CD4-positive, alpha-beta memory T cell (primary cell): ENCODE data around the gene HSPA1B. TPM values are rescaled to one million over a fixed set of nuclear protein-coding genes. Genes with fewer than 3 reads are reported as not detected.
A peak's percentile ranks its signal among the peaks of the same experiment; 100 is the strongest.
"Not testable (repeated sequence)": the region's sequence is repeated elsewhere in the genome, so short reads cannot be mapped to it uniquely, and the experiment has no call there.

Experiments used
- CTCF ChIA-PET: fragments of 350-600 bp; sonication (Branson Sonifier 250); formaldehyde crosslinking; loops from one replicate; lab custom pipeline; 2021; ENCODE audit warnings: inconsistent platforms; ENCODE audit not compliant: partially characterized antibody; lab: Charles Lee
- POLR2A ChIA-PET: fragments of 350-600 bp; sonication (Branson Sonifier 250); formaldehyde crosslinking; loops from one replicate; lab custom pipeline; 2021; ENCODE audit not compliant: partially characterized antibody; lab: Charles Lee
- DNase-seq, 5 donors: peaks; one replicate each; pipeline versions ENCODE4 v3.0.0 to v3.0.0-alpha.2; 2020 to 2022; ENCODE audit warnings: mixed read lengths in 1 of 5
- H3K27ac ChIP-seq: one replicate; pipeline ENCODE4 v1.7.0; 2013; ENCODE audit warnings: low read depth, low read length
- H3K27me3 ChIP-seq: 2 replicates; pipeline ENCODE4 v1.7.0; 2013; ENCODE audit warnings: mild to moderate bottlenecking, low read length, moderate library complexity; ENCODE audit not compliant: insufficient read depth
- H3K36me3 ChIP-seq: 2 replicates; pipeline ENCODE4 v1.7.0; 2013; ENCODE audit warnings: mild to moderate bottlenecking, low read length, moderate library complexity; ENCODE audit not compliant: insufficient read depth
- H3K4me1 ChIP-seq: 2 replicates; pipeline ENCODE4 v1.7.0; 2013; ENCODE audit warnings: mild to moderate bottlenecking, low read length, moderate library complexity; ENCODE audit not compliant: insufficient read depth
- H3K4me3 ChIP-seq, 2 donors: one replicate each; pipeline ENCODE4 v1.7.0; 2013; ENCODE audit warnings: low read length in 2 of 2, mild to moderate bottlenecking in 1 of 2
- H3K9me3 ChIP-seq, 2 donors: one replicate each; pipeline ENCODE4 v1.7.0; 2013; ENCODE audit warnings: low read length in 2 of 2, control low read depth in 1 of 2; ENCODE audit not compliant: control insufficient read depth in 1 of 2
- H3K27ac Mint-ChIP-seq, 7 donors: one replicate each; pipeline ENCODE4 v1.8.0; 2020 to 2021; ENCODE audit warnings: mixed read lengths in 7 of 7, mild to moderate bottlenecking in 6 of 7, inconsistent platforms in 3 of 7, moderate library complexity in 3 of 7
- H3K27me3 Mint-ChIP-seq, 2 donors: one replicate each; pipeline ENCODE4 v1.8.0; 2020 to 2021; ENCODE audit warnings: mixed read lengths in 2 of 2
- H3K36me3 Mint-ChIP-seq, 2 donors: one replicate each; pipeline ENCODE4 v1.8.0; 2020 to 2021; ENCODE audit warnings: mixed read lengths in 2 of 2, inconsistent platforms in 1 of 2, mild to moderate bottlenecking in 1 of 2
- H3K4me1 Mint-ChIP-seq, 4 donors: one replicate each; pipeline ENCODE4 v1.8.0; 2020 to 2021; ENCODE audit warnings: mixed read lengths in 4 of 4, mild to moderate bottlenecking in 1 of 4
- H3K4me3 Mint-ChIP-seq, 8 donors: one replicate each; pipeline ENCODE4 v1.8.0; 2020 to 2021; ENCODE audit warnings: mixed read lengths in 8 of 8, mild to moderate bottlenecking in 7 of 8, moderate library complexity in 6 of 8, inconsistent platforms in 3 of 8
- H3K9me3 Mint-ChIP-seq, 8 donors: one replicate each; pipeline ENCODE4 v1.8.0; 2020 to 2021; ENCODE audit warnings: mixed read lengths in 8 of 8, mild to moderate bottlenecking in 5 of 8, inconsistent platforms in 3 of 8, moderate library complexity in 1 of 8
- intact Hi-C: fragments of 100-400 bp; cut with micrococcal nuclease; formaldehyde crosslinking; loops from one replicate; pipeline ENCODE4 v1.15.1; 2023
- polyA plus RNA-seq, 2 donors: library from polyadenylated mRNA; unstranded; fragments of 300-500 nt; fragmentation: Illumina TruSeq; gene quantifications; one replicate each; pipeline ENCODE4 v1.2.3, GENCODE V29; 2021
- total RNA-seq, 2 experiments: library from RNA; stranded (reverse); gene quantifications; one replicate each; pipeline ENCODE4 v1.2.3, GENCODE V29; 2021

HSPA1B gene
- total and polyA plus RNA-seq, 4 experiments from 2014 or later = 1.9 to 60.8 (median 31.7) TPM

- peaks cover 22 to 38% of the 10 kb centered on the region in 2 donors for H3K36me3 Mint-ChIP-seq
Observed at GRCh38 chr6:31811645-31812044, 15.9 kb upstream of the HSPA1B start.

GRCh38 chr6:31813465-31813849 lies 14.1 kb upstream of the HSPA1B start:
- Histone ChIP-seq H3K27me3 (no peaks in the 10 kb centered on the region), H3K36me3 (peaks cover 16% of the 10 kb centered on the region), H3K4me3 (no peak overlapping the region), H3K4me1 (peaks cover 32% of the 10 kb centered on the region), H3K27ac (peak overlapping the region; percentile 42), H3K9me3 (no peaks in the 10 kb centered on the region)
- Mint-ChIP-seq H3K9me3 (peaks cover 0 to 2% (median 0%) of the 10 kb centered on the region in 8 donors), H3K27me3 (no peaks in the 10 kb centered on the region), H3K4me1 (peaks cover 28 to 61% (median 38%) of the 10 kb centered on the region in 4 donors), H3K27ac (peak overlapping the region; percentile 67 to 94 (median 91)), H3K4me3 (peak overlapping the region; percentile 42 to 96 (median 90)), H3K36me3 (peaks cover 22 to 40% of the 10 kb centered on the region in 2 donors)
- no peak for DNase-seq
- intact Hi-C loops = no loop called here
- ChIA-PET CTCF (interaction anchor here (0.8 to 2.2 kb wide), 8 partner anchors 10 to 88 kb away, joined by 3 to 8 read pairs (median 6); partner anchors contain the start of genes DDAH2, HSPA1B and VARS1), POLR2A (interaction anchor here (1.1 to 5.7 kb wide), 8 partner anchors 8 to 149 kb away, joined by 4 to 73 read pairs (median 30); partner anchors contain the start of genes ABHD16A, CLIC1, GPANK1 and HSPA1B)

More at GRCh38 chr6:31811645-31812044, 15.9 kb upstream of the HSPA1B start:
- Histone ChIP-seq H3K36me3 (peaks cover 16% of the 10 kb centered on the region), H3K27ac (no peak overlapping the region), H3K27me3 (no peaks in the 10 kb centered on the region), H3K9me3 (no peaks in the 10 kb centered on the region), H3K4me1 (peaks cover 33% of the 10 kb centered on the region), H3K4me3 (no peak overlapping the region)
- Mint-ChIP-seq H3K27me3 (no peaks in the 10 kb centered on the region), H3K27ac (peak overlapping the region in 5 of 7 donors; percentile 17 to 94 (median 72)), H3K4me1 (peaks cover 21 to 54% (median 33%) of the 10 kb centered on the region in 4 donors), H3K4me3 (peak overlapping the region in 5 of 8 donors; percentile 57 to 96 (median 80)), H3K9me3 (peaks cover 0 to 2% (median 0%) of the 10 kb centered on the region in 8 donors)
- no peak for DNase-seq
- ChIA-PET POLR2A (interaction anchor here (0.6 to 5.7 kb wide), 5 partner anchors 12 to 312 kb away, joined by 3 to 73 read pairs (median 6); partner anchors contain the start of genes HSPA1B and VARS1), CTCF (interaction anchor here (0.9 to 1.4 kb wide), 3 partner anchors 13 to 100 kb away, joined by 3 to 4 read pairs (median 3); no protein-coding TSS in a partner anchor)
- intact Hi-C loops = no loop called here

- H3K36me3 ChIP-seq = peaks cover 16% of the 10 kb centered on the region
- peaks cover 29 to 66% (median 44%) of the 10 kb centered on the region in 4 donors for H3K4me1 Mint-ChIP-seq
- ChIA-PET POLR2A (interaction anchor here (0.6 to 5.7 kb wide), 23 partner anchors 9 to 273 kb away, joined by 3 to 73 read pairs (median 5); partner anchors contain the start of genes ABHD16A, BAG6, C6orf47 and CLIC1), CTCF (interaction anchor here (0.8 to 2.2 kb wide), 10 partner anchors 8 to 85 kb away, joined by 3 to 12 read pairs (median 4); partner anchors contain the start of genes LSM2, MSH5 and VARS1)
- H3K27me3 Mint-ChIP-seq = no peaks in the 10 kb centered on the region
- H3K4me3 Mint-ChIP-seq = peak overlapping the region; percentile 91 to 96 (median 94)
- H3K27ac ChIP-seq = peak overlapping the region; percentile 82
- H3K9me3 ChIP-seq = no peaks in the 10 kb centered on the region
- peaks cover 44% of the 10 kb centered on the region for H3K4me1 ChIP-seq
- no peaks in the 10 kb centered on the region for H3K27me3 ChIP-seq
- peak overlapping the region; percentile 88 to 95 (median 92) for H3K27ac Mint-ChIP-seq
- peak; percentile 54 to 84 (median 56) for DNase-seq
- H3K9me3 Mint-ChIP-seq = peaks cover 0 to 2% (median 0%) of the 10 kb centered on the region in 8 donors
- peaks cover 18 to 34% of the 10 kb centered on the region in 2 donors for H3K36me3 Mint-ChIP-seq
- intact Hi-C loops = loop anchor here (2.0 to 5.0 kb wide), 4 partner anchors 16 to 272 kb away; partner anchors contain the start of genes DDX39B and VARS1
- peak overlapping the region; percentile 81 to 97 for H3K4me3 ChIP-seq
Observed at GRCh38 chr6:31814677-31815024, 12.9 kb upstream of the HSPA1B start.

GRCh38 chr6:31815025-31815838 lies 12.3 kb upstream of the HSPA1B start, which contains the start of the genes HSPA1A and HSPA1L:
TSS of gene HSPA1A (plus strand) at chr6:31815543. CDS start at chr6:31815757, 214 bp downstream.
TSS of gene HSPA1L (minus strand) at chr6:31815283. CDS start at chr6:31811972, 3,311 bp downstream.
- H3K9me3 Mint-ChIP-seq = peaks cover 0 to 2% (median 0%) of the 10 kb centered on the region in 8 donors
- Histone ChIP-seq H3K4me3 (peak within 1 kb of the TSS; percentile 81 to 97), H3K4me1 (peaks cover 50% of the 10 kb centered on the region), H3K9me3 (no peaks in the 10 kb centered on the region), H3K36me3 (peaks cover 12% of the 10 kb centered on the region), H3K27me3 (no peaks in the 10 kb centered on the region), H3K27ac (peak within 1 kb of the TSS; percentile 82)
- H3K27ac Mint-ChIP-seq = peak within 1 kb of the TSS; percentile 88 to 95 (median 92)
- peak; percentile 38 to 69 (median 42) for DNase-seq
- H3K27me3 Mint-ChIP-seq = no peaks in the 10 kb centered on the region
- H3K36me3 Mint-ChIP-seq = peaks cover 12 to 28% of the 10 kb centered on the region in 2 donors
- H3K4me3 Mint-ChIP-seq = peak within 1 kb of the TSS; percentile 91 to 96 (median 94)
- CTCF ChIA-PET = interaction anchor here (0.8 to 1.6 kb wide), 11 partner anchors 8 to 85 kb away, joined by 3 to 12 read pairs (median 4); partner anchors contain the start of genes HSPA1B, LSM2 and MSH5
- H3K4me1 Mint-ChIP-seq = peaks cover 31 to 66% (median 46%) of the 10 kb centered on the region in 4 donors
- POLR2A ChIA-PET = interaction anchor here (0.6 to 5.7 kb wide), 20 partner anchors 8 to 274 kb away, joined by 3 to 73 read pairs (median 7); partner anchors contain the start of genes ABHD16A, BAG6, C6orf47 and CLIC1
- intact Hi-C loops = loop anchor here (2.0 to 5.0 kb wide), 4 partner anchors 16 to 273 kb away; partner anchors contain the start of genes DDX39B and VARS1

- ChIA-PET POLR2A (interaction anchor here (0.6 to 7.1 kb wide), 24 partner anchors 10 to 236 kb away, joined by 3 to 76 read pairs (median 4); partner anchors contain the start of genes ABHD16A, BAG6, C6orf47 and CLIC1), CTCF (interaction anchor here (1.1 to 2.1 kb wide), 14 partner anchors 9 to 235 kb away, joined by 3 to 21 read pairs (median 7); partner anchors contain the start of genes CLIC1, DDAH2, HSPA1B and LSM2)
- Histone ChIP-seq H3K4me1 (peaks cover 59% of the 10 kb centered on the region), H3K27ac (peak overlapping the region; percentile 67), H3K4me3 (peak overlapping the region; percentile 12 to 73)
- Mint-ChIP-seq H3K36me3 (peaks cover 3 to 20% of the 10 kb centered on the region in 2 donors), H3K4me3 (peak overlapping the region; percentile 81 to 97 (median 96)), H3K4me1 (peaks cover 33 to 69% (median 49%) of the 10 kb centered on the region in 4 donors), H3K27ac (peak overlapping the region; percentile 66 to 96 (median 94))
- peak in 4 of 5 donors; percentile 65 to 70 (median 68) for DNase-seq
- not testable (repeated sequence) for H3K27me3 Mint-ChIP-seq, H3K36me3 ChIP-seq, H3K27me3 ChIP-seq, H3K9me3 Mint-ChIP-seq, H3K9me3 ChIP-seq
- intact Hi-C loops = loop anchor here (2.0 to 5.0 kb wide), 3 partner anchors 45 to 275 kb away; partner anchors contain the start of genes DDAH2 and DDX39B
Observed at GRCh38 chr6:31817133-31817928, 10.2 kb upstream of the HSPA1B start.
